Caco-2 (cell line): ENCODE results near the gene AP5S1. TPM values are rescaled to one million over a fixed set of nuclear protein-coding genes. Genes with fewer than 3 reads are reported as not detected.

Experiments used
- BruUV-seq: library from RNA; stranded (reverse); fragments of 400-500 nt; replicated peaks from 2 replicates; lab custom pipeline; 2021; lab: Mats Ljungman, UMichigan
- CTCF ChIA-PET: fragments of 300-600 bp; sonication (Branson Sonifier 250); formaldehyde crosslinking; loops from one replicate; lab custom pipeline; 2022; ENCODE audit warnings: antibody characterized with exemption; lab: Charles Lee
- POLR2A ChIA-PET: fragments of 300-600 bp; sonication (Branson Sonifier 250); formaldehyde crosslinking; loops from one replicate; lab custom pipeline; 2022; ENCODE audit warnings: antibody characterized with exemption; lab: Charles Lee
- DNase-seq, 2 experiments: peaks; one replicate each; pipeline versions ENCODE4 v3.0.0 to v3.0.0-alpha.2; 2020 to 2022
- H3K27me3 ChIP-seq: replicated peaks from 2 replicates; pipeline ENCODE4 v1.6.0; 2011; ENCODE audit warnings: low read length; ENCODE audit not compliant: control insufficient read depth, insufficient read depth
- H3K36me3 ChIP-seq: 2 replicates; pipeline ENCODE4 v1.5.1; 2011; ENCODE audit warnings: low read length; ENCODE audit not compliant: control insufficient read depth, insufficient read depth
- H3K4me1 ChIP-seq: fragments of 250-450 bp; sonication (Bioruptor Pico); 2 replicates; pipeline ENCODE4 v1.5.1; 2020; ENCODE audit warnings: mild to moderate bottlenecking
- H3K4me3 ChIP-seq: 2 replicates; pipeline ENCODE4 v1.5.1; 2011; ENCODE audit warnings: low read depth, mild to moderate bottlenecking, control low read depth, low read length
- H3K9me3 ChIP-seq: fragments of 250-450 bp; sonication (Bioruptor Pico); 2 replicates; pipeline ENCODE4 v1.5.1; 2020; ENCODE audit warnings: mild to moderate bottlenecking, moderate library complexity
- H3K27ac Mint-ChIP-seq: one replicate; pipeline ENCODE4 v1.8.0; 2022; ENCODE audit warnings: mixed read lengths; ENCODE audit not compliant: unreplicated experiment
- H3K27me3 Mint-ChIP-seq: one replicate; pipeline ENCODE4 v1.8.0; 2022; ENCODE audit warnings: mixed read lengths; ENCODE audit not compliant: insufficient read depth, unreplicated experiment
- H3K36me3 Mint-ChIP-seq: one replicate; pipeline ENCODE4 v1.8.0; 2022; ENCODE audit warnings: mild to moderate bottlenecking, mixed read lengths; ENCODE audit not compliant: insufficient read depth, unreplicated experiment
- H3K4me1 Mint-ChIP-seq: one replicate; pipeline ENCODE4 v1.8.0; 2022; ENCODE audit warnings: low read depth, mixed read lengths; ENCODE audit not compliant: unreplicated experiment
- H3K4me3 Mint-ChIP-seq: one replicate; pipeline ENCODE4 v1.8.0; 2022; ENCODE audit warnings: mild to moderate bottlenecking, moderate library complexity, mixed read lengths; ENCODE audit not compliant: unreplicated experiment
- H3K9me3 Mint-ChIP-seq: one replicate; pipeline ENCODE4 v1.8.0; 2022; ENCODE audit warnings: mixed read lengths; ENCODE audit not compliant: unreplicated experiment
- CTCF ChIP-seq, 2 experiments: fragments of 200-600 bp in 1 of 2; IDR thresholded peaks; 1 replicate in 1 of 2; 2 replicates in 1 of 2; pipeline versions ENCODE4 v1.5.1 to v1.8.0; 2011 to 2022; ENCODE audit warnings: antibody characterized with exemption in 1 of 2, control low read depth in 1 of 2, inconsistent platforms in 1 of 2, low read depth in 1 of 2, low read length in 1 of 2, mild to moderate bottlenecking in 1 of 2, moderate library complexity in 1 of 2; ENCODE audit not compliant: insufficient read depth in 1 of 2, severe bottlenecking in 1 of 2, unreplicated experiment in 1 of 2
- intact Hi-C: fragments of 100-400 bp; cut with micrococcal nuclease; formaldehyde crosslinking; loops from one replicate; pipeline ENCODE4 v1.10.0; 2022; ENCODE audit not compliant: unreplicated experiment
- total RNA-seq: library from RNA; stranded (reverse); gene quantifications from 2 replicates; pipeline ENCODE4 v1.2.3, GENCODE V29; 2022

The AP5S1 gene
- total RNA-seq, 1 experiment from 2014 or later: 17.3 TPM

- intact Hi-C loops: no loop called here
- H3K36me3 Mint-ChIP-seq: no peaks in the 10 kb centered on the region
- no peak for DNase-seq
- Histone ChIP-seq H3K9me3 (no peaks in the 10 kb centered on the region), H3K4me1 (no peaks in the 10 kb centered on the region; the same call in 1 of the 2 replicates), H3K4me3 (no peak overlapping the region), H3K36me3 (no peaks in the 10 kb centered on the region), H3K27me3 (no peaks in the 10 kb centered on the region)
- ChIA-PET POLR2A (no interaction called here), CTCF (no interaction called here)
- no peak overlapping the region for H3K27ac Mint-ChIP-seq
- H3K9me3 Mint-ChIP-seq: no peaks in the 10 kb centered on the region
- no peaks in the 10 kb centered on the region for H3K4me1 Mint-ChIP-seq
- TF ChIP-seq CTCF (IDR thresholded peaks at IDR 0.05; ENCODE audit: insufficient read depth in 1 of 2, low read depth in 1 of 2, low read length in 1 of 2, severe bottlenecking in 1 of 2, unreplicated experiment in 1 of 2): no peak
- H3K4me3 Mint-ChIP-seq: no peak overlapping the region
- peaks cover 3% of the 10 kb centered on the region for H3K27me3 Mint-ChIP-seq
- no TSS peak for BruUV-seq
Observed at GRCh38 chr20:3775457-3776108, 44.8 kb upstream of the AP5S1 start.

GRCh38 chr20:3777381-3777715, 43.0 kb upstream of the AP5S1 start:
- intact Hi-C loops: no loop called here
- Histone ChIP-seq H3K4me3 (peak overlapping the region; percentile 41), H3K4me1 (no peaks in the 10 kb centered on the region; the same call in 1 of the 2 replicates), H3K27me3 (no peaks in the 10 kb centered on the region), H3K36me3 (no peaks in the 10 kb centered on the region), H3K9me3 (no peaks in the 10 kb centered on the region)
- no peaks in the 10 kb centered on the region for H3K9me3 Mint-ChIP-seq
- peaks cover 3% of the 10 kb centered on the region for H3K27me3 Mint-ChIP-seq
- no TSS peak for BruUV-seq
- CTCF ChIA-PET: interaction anchor here (3.3 kb wide), 1 partner anchor 9 kb away, joined by 49 read pairs; the partner anchor contains the start of gene ADISSP
- H3K27ac Mint-ChIP-seq: no peak overlapping the region
- DNase-seq: no peak
- no peak for TF ChIP-seq CTCF (IDR thresholded peaks at IDR 0.05; ENCODE audit: insufficient read depth in 1 of 2, low read depth in 1 of 2, low read length in 1 of 2, severe bottlenecking in 1 of 2, unreplicated experiment in 1 of 2)
- peak overlapping the region; percentile 63 for H3K4me3 Mint-ChIP-seq
- H3K4me1 Mint-ChIP-seq: no peaks in the 10 kb centered on the region
- POLR2A ChIA-PET: no interaction called here
- peaks cover 7% of the 10 kb centered on the region for H3K36me3 Mint-ChIP-seq

GRCh38 chr20:3777716-3778629, 42.4 kb upstream of the AP5S1 start:
- H3K9me3 Mint-ChIP-seq: no peaks in the 10 kb centered on the region
- CTCF ChIA-PET: interaction anchor here (0.7 to 3.3 kb wide), 6 partner anchors 10 to 67 kb away, joined by 3 to 49 read pairs (median 5); partner anchors contain the start of gene ADISSP
- no peaks in the 10 kb centered on the region for H3K36me3 ChIP-seq
- peaks cover 7% of the 10 kb centered on the region for H3K36me3 Mint-ChIP-seq
- no peaks in the 10 kb centered on the region for H3K9me3 ChIP-seq
- no peaks in the 10 kb centered on the region for H3K27me3 ChIP-seq
- peak; percentile 70 to 76 for DNase-seq
- peak overlapping the region; percentile 41 for H3K4me3 ChIP-seq
- no TSS peak for BruUV-seq
- peak overlapping the region; percentile 63 for H3K4me3 Mint-ChIP-seq
- POLR2A ChIA-PET: interaction anchor here (0.6 kb wide), 1 partner anchor 18 kb away, joined by 3 read pairs; the partner anchor contains the start of gene CDC25B
- no peaks in the 10 kb centered on the region for H3K4me1 Mint-ChIP-seq
- intact Hi-C loops: no loop called here
- H3K27ac Mint-ChIP-seq: no peak overlapping the region
- peaks cover 3% of the 10 kb centered on the region for H3K27me3 Mint-ChIP-seq
- H3K4me1 ChIP-seq: no peaks in the 10 kb centered on the region; the same call in 1 of the 2 replicates
- TF ChIP-seq CTCF (IDR thresholded peaks at IDR 0.05; ENCODE audit: insufficient read depth in 1 of 2, low read depth in 1 of 2, low read length in 1 of 2, severe bottlenecking in 1 of 2, unreplicated experiment in 1 of 2): peak; percentile 11 to 28
